Uterus (tissue), 2 donors: ENCODE results near the gene PRDM13.

Experiments
- POLR2A ChIP-seq, 2 donors: fragments of 450-650 bp; IDR thresholded peaks; one replicate each; pipeline ENCODE4 v1.6.1; 2016; ENCODE audit warnings: antibody characterized with exemption in 2 of 2, mild to moderate bottlenecking in 1 of 2, moderate library complexity in 1 of 2
- TF ChIP-seq, protein P1 (sequence below), 4 experiments: fragments of 200-600 bp in 2 of 4; fragments of 450-650 bp in 2 of 4; sonication (generic) in 2 of 4; IDR thresholded peaks; one replicate each; pipeline ENCODE4 v1.5.1; 2016 to 2019; ENCODE audit warnings: antibody characterized with exemption in 4 of 4, mild to moderate bottlenecking in 2 of 4, moderate library complexity in 1 of 4

DNA sequence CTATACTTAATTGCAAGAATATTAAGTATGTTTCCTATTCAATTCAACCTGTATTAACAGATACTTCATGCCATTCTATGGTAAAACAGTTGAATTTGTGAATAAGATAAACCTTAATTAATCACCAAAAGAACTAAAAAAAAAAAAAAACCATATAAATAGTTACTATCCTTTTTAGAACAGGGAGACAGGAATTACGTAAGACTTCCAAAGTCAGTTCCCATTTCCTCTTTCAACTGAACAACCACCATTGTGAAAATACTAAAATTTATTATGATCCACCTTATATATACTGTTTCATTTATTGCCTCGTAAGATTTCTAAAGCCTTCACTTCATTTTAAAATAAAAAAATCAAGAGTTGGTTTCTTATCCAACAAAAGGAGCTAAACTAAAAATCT, 47.6 kb upstream of the PRDM13 start:
- TF ChIP-seq, protein P1, sequence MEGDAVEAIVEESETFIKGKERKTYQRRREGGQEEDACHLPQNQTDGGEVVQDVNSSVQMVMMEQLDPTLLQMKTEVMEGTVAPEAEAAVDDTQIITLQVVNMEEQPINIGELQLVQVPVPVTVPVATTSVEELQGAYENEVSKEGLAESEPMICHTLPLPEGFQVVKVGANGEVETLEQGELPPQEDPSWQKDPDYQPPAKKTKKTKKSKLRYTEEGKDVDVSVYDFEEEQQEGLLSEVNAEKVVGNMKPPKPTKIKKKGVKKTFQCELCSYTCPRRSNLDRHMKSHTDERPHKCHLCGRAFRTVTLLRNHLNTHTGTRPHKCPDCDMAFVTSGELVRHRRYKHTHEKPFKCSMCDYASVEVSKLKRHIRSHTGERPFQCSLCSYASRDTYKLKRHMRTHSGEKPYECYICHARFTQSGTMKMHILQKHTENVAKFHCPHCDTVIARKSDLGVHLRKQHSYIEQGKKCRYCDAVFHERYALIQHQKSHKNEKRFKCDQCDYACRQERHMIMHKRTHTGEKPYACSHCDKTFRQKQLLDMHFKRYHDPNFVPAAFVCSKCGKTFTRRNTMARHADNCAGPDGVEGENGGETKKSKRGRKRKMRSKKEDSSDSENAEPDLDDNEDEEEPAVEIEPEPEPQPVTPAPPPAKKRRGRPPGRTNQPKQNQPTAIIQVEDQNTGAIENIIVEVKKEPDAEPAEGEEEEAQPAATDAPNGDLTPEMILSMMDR (IDR thresholded peaks at IDR 0.05) = no peak
- TF ChIP-seq POLR2A (IDR thresholded peaks at IDR 0.05) = no peak
